Mesenteric fat pad (tissue), 1 donor: ENCODE results near the gene HOXB3. TPM values are rescaled to one million over a fixed set of nuclear protein-coding genes. Genes with fewer than 3 reads are reported as not detected.

Experiments used
- DNase-seq: peaks from one replicate; pipeline ENCODE4 v3.0.0-alpha.2; 2020; ENCODE audit warnings: low spot score
- total RNA-seq: library from RNA; stranded (reverse); fragmentation: NEBNext Ultra II Directional; extraction: Animal tissue kit (Norgen Biotek cat#: 25700); gene quantifications from one replicate; pipeline ENCODE4 v1.2.1, GENCODE V29; 2021
- donor health status: DM: yes; HTN: yes; CAD: no.

The HOXB3 gene
- total RNA-seq, 1 donor from 2014 or later = 12.6 TPM

DNA sequence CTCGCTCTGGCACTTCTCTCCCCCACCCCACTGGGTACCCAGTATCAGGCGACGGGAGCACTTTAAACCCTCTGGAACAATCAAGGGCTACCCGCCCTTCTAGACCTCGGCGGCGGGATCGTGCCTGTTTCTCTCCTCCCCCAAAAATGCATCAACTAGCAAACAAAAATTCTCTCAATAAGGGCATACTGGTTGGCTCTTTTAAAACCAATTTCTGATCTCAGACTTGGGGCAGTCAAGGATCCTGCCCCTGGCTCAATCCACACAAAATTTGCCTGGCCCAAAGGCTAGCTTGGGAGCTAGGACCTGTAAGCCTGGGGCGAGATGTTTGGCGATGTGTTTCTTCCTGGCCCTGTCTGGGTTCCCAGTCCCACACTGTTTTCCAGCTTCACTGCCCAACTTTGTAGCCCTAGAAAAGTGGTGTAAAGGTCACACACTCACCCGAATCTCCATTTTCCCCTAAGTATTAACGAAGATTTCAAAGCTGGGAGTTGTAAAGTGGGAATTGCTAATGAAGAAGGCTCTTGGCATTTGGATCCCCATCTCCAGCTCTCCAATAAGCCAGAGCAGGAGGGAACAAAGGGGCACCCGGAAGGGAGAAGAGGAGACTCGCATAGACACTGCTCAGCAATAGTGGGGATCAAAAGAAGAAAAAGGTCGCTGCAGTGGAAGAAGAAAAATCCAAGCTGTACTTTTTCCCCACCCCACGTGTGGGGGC lies 30.8 kb downstream of the HOXB3 start:
- DNase-seq = no peak

DNA sequence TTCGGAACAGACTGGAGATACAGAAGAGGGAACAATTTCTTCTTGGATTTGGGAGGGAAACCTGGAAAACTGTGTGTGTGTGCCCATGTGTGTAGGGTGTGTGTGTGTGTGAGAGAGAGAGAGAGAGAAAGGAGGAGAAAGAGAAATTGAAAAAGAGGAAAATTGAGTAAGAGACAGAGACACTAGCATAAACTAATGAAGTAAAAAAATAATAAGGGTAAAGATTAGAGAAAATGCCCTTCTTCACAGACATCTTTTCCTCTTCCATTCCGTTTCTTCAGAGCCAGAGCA lies 31.3 kb downstream of the HOXB3 start:
- DNase-seq = no peak

DNA sequence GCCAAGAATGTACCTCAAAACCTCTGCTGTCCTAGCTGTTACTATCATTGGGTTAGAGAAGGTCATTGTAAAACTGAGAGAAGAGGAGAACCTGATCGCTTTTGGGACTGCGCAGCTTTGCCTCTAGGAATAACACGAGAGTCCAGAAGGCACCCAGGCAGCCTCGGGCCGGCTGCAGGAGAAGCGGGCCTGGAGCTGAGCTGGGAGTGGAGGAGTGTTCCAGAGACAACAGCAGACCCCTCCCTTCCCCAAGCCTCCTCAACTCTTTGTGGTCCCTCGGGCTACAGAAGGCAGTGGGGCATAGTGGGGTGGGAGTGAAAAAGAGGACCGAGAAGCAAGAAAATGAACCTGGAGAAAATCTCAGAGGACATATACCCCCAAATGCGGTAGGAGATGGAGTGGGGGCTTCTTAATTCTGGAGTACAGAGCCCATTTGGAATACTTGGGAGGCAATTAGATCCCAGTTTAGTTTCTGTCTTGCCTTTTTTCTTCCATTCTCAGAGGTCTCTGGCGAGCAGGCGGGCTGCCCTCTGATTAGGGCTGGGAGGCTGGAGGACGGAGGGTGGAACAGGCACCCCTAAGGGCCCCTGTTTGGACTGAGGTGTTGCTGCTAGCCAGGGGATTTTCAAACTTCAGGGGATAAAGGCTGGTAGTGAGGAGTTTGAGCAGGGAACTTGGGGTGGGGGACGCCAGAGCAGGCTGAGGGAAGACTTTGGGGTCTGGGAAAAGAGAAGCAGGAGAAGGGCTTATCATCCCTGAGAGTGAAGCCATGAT lies 31.8 kb downstream of the HOXB3 start:
- DNase-seq = no peak

- no peak for DNase-seq
Measured at GRCh38 chr17:48556576-48557401, 33.3 kb downstream of the HOXB3 start.

DNA sequence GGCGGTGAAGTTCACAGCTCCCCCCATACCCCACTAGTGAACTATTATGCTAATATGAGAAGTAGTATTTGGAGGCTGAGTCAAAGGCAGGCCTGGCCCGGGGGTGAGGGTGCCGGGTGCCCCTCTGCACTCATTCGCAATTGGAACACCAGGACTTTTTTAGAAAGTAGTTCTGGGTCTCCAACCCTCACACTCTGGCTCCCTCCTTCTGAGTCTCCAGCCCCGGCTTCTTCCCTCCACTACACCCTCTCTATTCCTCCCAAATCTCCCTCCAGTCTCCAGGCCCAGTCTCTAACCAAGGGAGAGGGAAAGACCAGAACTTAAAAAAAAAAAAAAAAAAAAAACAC lies 33.8 kb downstream of the HOXB3 start:
- DNase-seq = no peak

GRCh38 chr17:48555258-48556228 lies 34.5 kb downstream of the HOXB3 start:
- DNase-seq = no peak

GRCh38 chr17:48554412-48555257 lies 35.4 kb downstream of the HOXB3 start:
- no peak for DNase-seq

- DNase-seq = no peak
Measured at GRCh38 chr17:48553826-48554225, 36.2 kb downstream of the HOXB3 start.

GRCh38 chr17:48553190-48553547 lies 36.9 kb downstream of the HOXB3 start:
- no peak for DNase-seq

DNA sequence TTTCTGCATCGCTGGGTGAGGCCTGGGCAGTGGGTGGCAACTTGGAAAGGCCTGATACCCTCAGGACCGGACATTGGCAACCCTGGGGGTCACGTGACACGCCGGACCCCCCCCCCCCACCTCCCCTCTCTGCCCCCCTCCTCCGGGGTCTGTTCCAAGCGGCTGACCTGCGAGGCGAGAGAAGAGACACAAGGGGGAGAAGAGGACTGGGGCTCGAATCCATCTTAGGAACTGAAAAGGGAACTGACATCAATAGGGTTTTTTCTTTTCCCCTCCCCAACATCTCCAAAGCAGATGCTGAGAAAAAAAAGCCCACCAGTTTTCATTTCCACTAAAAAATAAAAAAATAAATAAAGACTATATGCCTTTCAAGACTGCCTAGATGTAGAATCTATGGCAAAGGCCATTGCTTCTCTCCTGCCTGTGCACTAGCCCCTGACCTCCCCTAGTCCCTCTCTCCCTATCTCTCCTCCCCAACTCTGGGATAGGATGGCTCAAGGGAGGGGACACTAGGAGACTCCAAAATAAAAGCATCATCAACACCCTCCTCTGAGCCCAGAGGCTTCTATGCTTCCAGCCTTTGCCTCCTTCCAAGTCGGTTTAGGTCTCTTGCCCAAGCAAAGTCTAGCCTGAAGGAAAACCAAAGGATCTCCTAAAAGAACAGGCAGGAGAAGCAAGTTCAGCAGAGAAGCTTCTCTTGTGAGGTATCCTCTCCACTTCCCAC lies 37.4 kb downstream of the HOXB3 start:
- DNase-seq = no peak

DNA sequence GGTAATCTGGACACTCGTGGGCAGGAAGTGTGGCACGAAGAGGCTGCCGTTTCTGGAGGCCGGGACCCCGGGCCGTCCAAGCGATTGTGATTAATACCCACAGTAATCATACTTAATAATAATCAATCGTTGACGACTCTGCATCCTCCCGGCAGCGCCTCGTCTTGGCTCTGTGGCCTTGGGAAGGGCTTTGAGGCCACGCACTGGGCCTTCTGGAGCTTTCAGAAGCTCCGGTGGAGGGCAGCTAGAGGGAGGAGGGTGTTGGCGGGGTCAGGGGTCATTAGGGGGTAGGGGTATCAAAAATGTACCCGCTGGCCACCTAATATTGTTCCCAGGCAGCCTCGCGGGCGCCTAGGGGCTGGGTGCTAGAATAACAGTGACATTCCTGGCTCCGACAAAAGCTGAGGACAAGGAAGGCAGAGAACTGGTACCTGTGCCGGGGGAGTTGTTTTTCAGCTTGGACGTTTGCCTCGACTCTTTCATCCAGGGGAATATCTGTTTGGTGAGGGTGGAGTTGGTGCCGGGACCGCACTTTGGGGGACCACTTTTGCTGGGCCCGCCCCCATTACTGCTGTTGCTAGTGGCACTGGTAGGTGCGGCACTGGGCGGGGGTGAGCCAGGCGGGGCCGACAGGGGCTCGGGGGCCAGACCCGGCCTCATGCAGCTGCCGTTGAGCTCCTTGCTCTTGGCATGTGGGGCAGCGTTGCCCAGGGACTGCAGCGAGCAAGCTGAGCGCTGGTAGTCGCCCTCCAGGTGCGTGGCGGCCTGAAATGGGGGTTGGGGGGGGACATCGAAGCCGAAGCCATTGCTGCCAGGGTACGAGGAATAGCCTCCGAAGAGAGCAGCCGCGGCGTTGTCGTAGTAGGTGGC lies 38.2 kb downstream of the HOXB3 start:
- DNase-seq = no peak

GRCh38 chr17:48551214-48551555 lies 38.9 kb downstream of the HOXB3 start:
- no peak for DNase-seq

DNA sequence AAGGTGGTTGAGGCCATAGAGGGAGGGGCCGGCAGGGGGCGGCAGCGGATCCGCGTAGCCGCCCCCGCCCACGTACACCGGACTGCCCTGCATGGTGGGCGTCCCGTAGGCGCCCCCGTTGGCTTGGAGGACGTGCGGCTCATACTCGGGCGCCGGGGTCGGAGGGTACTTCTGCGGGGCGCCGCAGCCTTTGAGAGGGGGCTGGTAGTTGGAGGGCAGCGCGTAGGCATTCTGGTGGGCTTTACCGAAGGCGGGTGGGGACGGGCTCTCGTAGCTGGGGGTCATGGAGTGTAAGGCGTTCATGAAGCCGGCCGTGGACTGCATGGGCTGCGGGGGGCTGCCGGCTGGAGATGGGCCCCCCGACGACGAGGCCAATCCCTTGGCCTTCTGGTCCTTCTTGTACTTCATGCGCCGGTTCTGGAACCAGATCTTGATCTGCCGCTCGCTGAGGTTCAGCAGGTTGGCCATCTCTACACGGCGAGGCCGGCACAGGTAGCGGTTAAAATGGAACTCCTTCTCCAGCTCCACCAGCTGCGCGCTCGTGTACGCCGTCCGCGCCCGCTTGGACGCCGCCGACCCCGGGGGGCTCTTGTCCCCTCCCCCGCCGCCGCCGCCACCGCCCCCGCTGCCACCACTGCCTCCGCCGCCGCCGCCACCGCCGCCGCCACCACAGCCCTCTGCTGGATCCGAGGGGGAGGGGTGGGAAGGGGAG lies 39.4 kb downstream of the HOXB3 start:
- no peak for DNase-seq

- no peak for DNase-seq
Measured at GRCh38 chr17:48549914-48550501, 40.0 kb downstream of the HOXB3 start.

DNA sequence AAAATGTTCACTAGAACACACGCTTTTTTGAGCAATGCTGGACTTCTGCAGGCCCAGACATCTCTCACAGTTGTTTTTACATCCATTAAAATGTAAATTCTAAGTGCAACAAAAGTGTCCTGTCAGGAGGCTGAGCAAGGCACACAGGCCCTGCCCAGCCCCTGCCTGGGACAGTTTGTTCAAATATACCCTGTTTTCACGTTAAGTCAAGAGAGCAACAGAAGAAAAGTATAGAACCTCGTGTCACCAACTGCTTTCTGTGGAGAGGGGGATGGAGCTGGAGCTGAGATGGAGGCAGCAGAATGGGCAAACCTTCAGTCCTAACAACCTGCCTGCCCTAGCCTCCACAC lies 40.8 kb downstream of the HOXB3 start:
- DNase-seq = no peak

- no peak for DNase-seq
Measured at GRCh38 chr17:48548523-48549280, 41.3 kb downstream of the HOXB3 start.
